GM12873 (cell line): ENCODE measurements around the gene LMO1.

Source experiments
- TF ChIP-seq, protein P1 (sequence below): IDR thresholded peaks from 2 replicates; pipeline ENCODE4 v1.5.1; 2012; ENCODE audit warnings: low read depth, mild to moderate bottlenecking, moderate library complexity, low read length, control low read depth; ENCODE audit not compliant: insufficient read depth; ENCODE audit errors: missing control alignments

Gene LMO1

DNA sequence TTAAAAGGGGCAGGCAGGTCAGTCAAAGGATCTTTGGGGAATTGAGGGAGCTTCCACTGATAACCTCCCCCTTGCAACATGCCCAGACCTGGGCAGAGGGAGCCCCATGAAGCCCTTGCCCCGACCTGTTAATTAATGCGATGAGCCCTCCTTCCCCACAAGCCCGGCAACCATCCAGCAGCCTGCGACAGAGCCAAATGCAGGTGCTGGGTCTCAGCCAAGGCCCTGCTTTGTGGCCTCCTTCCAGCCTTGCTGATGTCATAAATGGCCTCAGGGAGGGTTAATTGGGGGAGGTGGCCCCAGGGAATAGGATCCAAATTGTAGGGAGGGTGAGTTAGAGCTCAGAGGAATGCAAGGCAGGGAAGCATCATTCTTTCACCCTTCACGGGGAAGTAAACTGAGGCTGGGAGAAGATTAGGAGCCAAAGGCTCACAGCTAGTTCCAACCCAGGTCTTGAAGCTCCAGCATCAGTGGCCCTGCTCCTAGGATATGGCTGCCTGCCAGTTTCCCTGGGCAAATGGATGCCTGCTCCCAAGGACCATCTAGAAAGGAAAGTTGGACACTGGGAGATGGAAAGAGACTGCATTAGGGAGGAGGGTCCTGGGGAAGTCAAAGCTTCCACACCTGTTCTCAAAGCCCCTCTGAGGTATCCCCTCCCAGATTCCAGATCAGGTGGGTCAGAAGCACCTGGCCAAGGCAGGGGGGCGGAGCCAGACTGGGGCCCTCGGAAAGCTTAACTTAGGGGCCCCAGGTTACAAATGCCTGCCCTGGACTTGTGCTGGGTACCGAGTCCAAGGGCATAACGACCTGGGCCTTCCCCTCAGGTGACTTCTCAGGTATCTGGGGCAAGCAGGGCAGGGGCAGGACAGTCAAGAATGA lies 34.1 kb downstream of the LMO1 start:
- TF ChIP-seq, protein P1, sequence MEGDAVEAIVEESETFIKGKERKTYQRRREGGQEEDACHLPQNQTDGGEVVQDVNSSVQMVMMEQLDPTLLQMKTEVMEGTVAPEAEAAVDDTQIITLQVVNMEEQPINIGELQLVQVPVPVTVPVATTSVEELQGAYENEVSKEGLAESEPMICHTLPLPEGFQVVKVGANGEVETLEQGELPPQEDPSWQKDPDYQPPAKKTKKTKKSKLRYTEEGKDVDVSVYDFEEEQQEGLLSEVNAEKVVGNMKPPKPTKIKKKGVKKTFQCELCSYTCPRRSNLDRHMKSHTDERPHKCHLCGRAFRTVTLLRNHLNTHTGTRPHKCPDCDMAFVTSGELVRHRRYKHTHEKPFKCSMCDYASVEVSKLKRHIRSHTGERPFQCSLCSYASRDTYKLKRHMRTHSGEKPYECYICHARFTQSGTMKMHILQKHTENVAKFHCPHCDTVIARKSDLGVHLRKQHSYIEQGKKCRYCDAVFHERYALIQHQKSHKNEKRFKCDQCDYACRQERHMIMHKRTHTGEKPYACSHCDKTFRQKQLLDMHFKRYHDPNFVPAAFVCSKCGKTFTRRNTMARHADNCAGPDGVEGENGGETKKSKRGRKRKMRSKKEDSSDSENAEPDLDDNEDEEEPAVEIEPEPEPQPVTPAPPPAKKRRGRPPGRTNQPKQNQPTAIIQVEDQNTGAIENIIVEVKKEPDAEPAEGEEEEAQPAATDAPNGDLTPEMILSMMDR = no peak

DNA sequence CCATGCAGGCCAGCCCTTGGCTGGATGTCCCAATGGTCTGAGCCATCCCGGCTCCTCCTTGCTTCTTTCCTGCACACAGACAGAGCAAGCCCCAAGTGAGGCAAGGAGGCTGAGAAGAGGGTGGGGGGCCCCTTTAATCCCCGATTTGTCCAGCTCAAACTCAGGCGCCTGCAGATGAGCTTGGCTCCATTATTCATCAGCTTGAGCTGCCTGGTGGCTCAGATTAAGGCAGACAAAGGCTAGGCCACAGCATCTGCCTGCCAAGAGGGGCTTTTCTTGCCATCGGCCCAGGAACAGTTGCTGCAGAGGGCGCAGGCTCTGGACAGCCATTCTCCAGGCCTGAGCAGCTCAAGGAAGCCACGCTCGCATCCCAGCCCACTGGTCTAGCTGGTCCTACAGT lies 35.4 kb downstream of the LMO1 start:
- TF ChIP-seq, protein P1 = no peak

DNA sequence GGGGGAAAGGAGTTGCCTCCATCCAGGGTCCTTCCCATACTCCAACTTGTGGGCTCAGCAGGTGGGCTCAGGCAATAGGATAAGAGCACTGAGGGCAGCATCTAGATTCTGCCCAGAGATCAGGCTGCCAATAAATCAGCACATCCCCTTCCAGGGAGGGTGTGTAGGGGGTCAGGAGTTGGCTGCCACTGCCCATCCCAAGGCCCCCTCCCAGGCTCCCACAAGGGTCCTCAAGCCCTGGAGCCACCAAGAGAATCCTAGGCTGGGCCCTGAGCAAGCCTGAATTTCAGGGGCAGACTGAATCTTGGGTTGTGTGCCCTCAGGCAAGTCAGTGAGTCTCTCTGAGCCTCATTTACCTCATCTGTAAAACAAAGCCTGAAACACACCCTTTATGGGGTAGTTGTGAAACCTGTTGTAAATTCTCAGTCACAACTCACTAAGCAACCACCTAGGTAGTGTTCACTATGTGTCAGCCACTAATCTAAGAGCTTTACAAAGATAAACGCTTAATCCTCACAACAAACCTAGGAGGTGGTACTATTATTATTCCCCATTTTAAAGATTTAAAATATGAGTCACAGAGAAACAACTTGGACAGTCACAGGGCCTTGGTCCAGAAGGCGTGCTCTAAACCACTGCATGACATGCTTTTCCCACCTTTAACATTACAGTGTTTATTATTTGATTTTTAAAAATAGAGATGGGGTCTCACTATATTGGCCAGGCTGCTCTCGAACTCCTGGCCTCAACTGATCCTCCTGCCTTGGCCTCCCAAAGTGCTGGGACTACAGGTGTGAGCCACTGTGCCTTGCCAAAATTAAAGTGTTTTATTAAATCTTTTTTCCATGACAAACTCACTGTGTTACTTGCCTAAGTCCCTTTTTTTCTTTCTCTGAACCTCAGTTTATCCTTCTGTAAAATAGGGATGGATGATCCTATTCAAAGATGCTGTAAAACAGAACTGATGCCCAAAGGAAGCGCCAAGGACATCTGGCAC lies 36.2 kb downstream of the LMO1 start:
- TF ChIP-seq, protein P1 = no peak

DNA sequence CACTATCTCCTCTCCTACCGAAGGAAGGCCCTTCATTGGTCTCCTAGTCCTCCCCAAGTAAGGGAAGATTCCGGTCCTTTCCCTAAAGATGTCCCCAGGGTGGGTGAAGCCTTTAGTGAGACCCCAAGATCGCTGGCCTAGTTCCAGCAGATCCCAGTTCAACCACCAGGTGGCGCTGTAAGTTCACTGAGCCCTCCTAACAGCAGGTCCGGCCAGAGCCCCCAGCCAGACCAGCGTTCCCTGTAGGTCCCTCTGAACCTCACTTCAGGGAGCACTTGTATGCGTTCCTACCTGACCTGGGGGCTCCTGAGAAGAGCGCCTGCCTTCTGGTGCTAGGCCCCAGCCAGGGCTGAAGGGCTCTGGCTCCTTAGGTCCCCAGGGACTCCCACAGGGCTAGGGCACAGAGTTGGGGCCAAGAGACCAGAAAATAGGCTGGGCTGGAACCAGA lies 38.1 kb downstream of the LMO1 start:
- TF ChIP-seq, protein P1 = peak; percentile 95

DNA sequence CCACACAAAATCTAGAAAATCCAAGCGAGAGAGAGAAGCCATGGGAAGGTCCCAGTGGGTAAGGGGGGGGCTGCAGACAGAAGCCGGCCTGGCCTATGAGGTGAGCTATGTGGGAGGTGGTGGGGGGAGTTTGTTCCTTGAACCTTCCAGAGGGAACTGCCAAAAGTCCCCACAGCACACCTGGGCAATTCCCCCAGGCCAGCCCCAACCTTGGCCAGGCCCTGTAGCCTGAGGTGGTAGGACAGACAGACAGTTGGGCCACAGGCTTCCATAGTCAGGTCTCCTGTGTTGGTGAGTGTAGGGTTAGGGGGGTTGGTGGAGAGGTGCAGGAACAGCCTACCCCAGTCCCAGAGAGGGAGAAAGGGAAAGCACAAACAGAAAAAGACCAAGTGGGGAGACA lies 39.0 kb downstream of the LMO1 start:
- TF ChIP-seq, protein P1 = no peak

DNA sequence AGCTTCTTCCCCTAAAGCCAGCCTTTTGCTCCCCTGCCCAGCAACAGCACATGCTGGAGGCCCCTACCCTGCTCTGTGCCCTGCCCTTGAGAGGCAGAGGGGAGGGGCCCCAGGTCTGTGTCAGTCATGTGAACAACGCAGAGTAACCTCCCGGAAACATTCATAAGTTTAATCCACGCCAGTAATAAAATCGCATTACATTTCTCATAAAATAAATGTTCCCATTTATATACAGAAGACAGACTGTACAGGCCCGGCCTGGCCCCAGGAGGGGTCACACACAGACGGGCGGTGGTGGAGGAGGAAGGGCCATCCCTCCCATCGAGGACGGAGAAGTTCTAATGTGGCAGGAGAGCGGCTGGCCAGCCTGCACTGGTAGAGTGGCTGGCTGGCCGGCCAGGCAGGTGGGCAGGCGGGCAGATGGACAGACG lies 39.5 kb downstream of the LMO1 start:
- TF ChIP-seq, protein P1 = no peak

DNA sequence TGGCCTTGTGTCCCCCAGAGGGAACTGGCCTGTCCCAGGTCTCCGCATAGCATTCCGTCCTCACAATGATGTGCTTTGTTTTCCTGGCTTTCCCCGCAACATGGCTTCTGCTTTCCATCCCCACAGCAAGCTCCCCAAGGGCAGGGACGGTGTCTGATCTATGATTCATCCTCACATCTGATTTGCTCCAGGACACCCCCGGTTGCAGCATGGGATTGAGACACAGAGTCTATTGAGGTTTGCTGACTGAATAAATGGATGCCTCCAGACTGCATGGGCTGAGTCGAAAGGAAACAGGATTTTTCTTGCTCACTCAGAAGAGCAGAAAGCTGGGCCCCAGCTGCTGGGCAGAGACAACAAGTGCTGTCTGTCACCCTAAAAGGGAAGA lies 40.2 kb downstream of the LMO1 start:
- TF ChIP-seq, protein P1 = no peak
